SH-SY5Y (cell line): Measurements from ENCODE around the gene WDR49.

ENCODE experiments used
- GATA2 ChIP-seq: IDR thresholded peaks from 2 replicates; pipeline ENCODE4 v1.6.1; 2011; ENCODE audit warnings: mild to moderate bottlenecking, low read depth, low read length
- GATA3 ChIP-seq: IDR thresholded peaks from 2 replicates; pipeline ENCODE4 v1.6.1; 2011; ENCODE audit warnings: low read depth, mild to moderate bottlenecking, low read length, moderate library complexity

DNA sequence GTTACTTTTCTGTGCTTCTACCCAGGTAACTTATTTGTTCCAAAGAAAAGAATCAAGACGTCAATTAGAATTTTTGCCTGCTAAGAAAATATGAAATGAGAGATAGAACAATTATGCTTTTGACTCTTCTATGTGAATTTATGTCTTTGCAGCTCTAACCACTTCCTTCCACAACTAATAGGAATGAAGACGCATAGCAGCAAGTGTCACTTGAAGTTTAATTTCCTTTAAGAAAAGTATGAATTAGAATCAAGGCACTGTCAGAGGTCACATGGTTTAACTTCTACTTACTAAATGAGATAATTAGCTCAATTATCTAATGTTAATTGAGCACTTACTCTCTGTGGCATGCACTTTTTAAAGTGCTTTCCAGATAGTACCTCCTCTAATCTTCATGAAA is 3.3 kb downstream of the WDR49 start:
- TF ChIP-seq GATA2 (no peak), GATA3 (no peak)
